ENCODE measurements around the gene CDC25B. TPM values are rescaled to one million over a fixed set of nuclear protein-coding genes. Genes with fewer than 3 reads are reported as not detected.

The CDC25B gene
- total and polyA plus RNA-seq, 2 of the 13 experiments (the other 11 are each of a cell fraction or from before 2014, with no cell fraction given), result 14.5 to 19.4 TPM

DNA sequence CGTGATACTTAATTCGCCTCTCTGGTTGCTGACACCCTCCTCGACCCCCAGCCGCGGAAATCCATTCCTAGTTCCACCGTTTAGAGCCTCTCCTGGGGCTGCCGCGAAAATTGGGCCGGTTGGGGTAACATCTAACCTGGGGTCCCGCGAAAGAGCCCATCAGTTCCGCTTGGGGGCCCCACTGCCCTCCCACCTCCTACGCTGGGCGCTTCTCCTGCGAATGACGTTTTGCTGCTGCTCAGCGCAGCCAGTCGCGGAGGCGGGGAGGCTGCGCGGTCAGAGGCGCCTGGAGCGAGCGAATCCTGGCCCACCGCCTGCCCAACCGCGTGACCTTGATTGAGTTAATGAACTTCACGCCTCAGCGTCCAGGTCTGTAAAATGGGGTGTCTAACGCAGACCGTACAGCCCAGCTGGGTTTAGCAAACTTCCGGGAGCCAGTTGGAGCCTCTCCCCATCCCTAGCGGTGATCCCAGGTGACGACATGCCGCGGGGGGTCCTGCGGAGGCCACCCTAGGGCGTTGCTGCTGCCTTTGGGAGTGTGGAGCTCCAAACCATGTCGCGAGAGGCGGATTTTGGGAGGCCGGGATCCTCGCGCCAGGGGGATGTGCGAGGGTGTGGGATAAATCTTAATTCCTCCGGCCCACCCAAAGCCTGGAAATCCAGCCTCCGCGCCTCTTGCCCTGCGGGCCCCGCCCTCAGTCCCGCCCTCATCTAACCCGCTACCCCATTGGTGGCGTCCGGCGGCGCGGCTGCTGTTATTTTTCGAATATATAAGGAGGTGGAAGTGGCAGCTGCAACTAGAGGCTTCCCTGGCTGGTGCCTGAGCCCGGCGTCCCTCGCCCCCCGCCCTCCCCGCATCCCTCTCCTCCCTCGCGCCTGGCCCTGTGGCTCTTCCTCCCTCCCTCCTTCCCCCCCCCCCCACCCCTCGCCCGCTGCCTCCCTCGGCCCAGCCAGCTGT is at the start of gene CDC25B (continued):
- TF ChIP-seq, protein P1, sequence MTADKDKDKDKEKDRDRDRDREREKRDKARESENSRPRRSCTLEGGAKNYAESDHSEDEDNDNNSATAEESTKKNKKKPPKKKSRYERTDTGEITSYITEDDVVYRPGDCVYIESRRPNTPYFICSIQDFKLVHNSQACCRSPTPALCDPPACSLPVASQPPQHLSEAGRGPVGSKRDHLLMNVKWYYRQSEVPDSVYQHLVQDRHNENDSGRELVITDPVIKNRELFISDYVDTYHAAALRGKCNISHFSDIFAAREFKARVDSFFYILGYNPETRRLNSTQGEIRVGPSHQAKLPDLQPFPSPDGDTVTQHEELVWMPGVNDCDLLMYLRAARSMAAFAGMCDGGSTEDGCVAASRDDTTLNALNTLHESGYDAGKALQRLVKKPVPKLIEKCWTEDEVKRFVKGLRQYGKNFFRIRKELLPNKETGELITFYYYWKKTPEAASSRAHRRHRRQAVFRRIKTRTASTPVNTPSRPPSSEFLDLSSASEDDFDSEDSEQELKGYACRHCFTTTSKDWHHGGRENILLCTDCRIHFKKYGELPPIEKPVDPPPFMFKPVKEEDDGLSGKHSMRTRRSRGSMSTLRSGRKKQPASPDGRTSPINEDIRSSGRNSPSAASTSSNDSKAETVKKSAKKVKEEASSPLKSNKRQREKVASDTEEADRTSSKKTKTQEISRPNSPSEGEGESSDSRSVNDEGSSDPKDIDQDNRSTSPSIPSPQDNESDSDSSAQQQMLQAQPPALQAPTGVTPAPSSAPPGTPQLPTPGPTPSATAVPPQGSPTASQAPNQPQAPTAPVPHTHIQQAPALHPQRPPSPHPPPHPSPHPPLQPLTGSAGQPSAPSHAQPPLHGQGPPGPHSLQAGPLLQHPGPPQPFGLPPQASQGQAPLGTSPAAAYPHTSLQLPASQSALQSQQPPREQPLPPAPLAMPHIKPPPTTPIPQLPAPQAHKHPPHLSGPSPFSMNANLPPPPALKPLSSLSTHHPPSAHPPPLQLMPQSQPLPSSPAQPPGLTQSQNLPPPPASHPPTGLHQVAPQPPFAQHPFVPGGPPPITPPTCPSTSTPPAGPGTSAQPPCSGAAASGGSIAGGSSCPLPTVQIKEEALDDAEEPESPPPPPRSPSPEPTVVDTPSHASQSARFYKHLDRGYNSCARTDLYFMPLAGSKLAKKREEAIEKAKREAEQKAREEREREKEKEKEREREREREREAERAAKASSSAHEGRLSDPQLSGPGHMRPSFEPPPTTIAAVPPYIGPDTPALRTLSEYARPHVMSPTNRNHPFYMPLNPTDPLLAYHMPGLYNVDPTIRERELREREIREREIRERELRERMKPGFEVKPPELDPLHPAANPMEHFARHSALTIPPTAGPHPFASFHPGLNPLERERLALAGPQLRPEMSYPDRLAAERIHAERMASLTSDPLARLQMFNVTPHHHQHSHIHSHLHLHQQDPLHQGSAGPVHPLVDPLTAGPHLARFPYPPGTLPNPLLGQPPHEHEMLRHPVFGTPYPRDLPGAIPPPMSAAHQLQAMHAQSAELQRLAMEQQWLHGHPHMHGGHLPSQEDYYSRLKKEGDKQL (CRISPR knock-in tag; IDR thresholded peaks at IDR 0.05; ENCODE audit: low read depth), result no peak
- TF ChIP-seq SETDB1 (CRISPR knock-in tag; IDR thresholded peaks at IDR 0.05; ENCODE audit: borderline replicate concordance) (no peak), PPARG (CRISPR knock-in tag; conservative IDR thresholded peaks at IDR 0.05) (no peak), RAD51 (IDR thresholded peaks at IDR 0.05; ENCODE audit: borderline replicate concordance) (no peak), ZNF337 (CRISPR knock-in tag; IDR thresholded peaks at IDR 0.05; ENCODE audit: borderline replicate concordance, low read depth) (no peak), MEIS2 (CRISPR knock-in tag; IDR thresholded peaks at IDR 0.05) (peak; percentile 83), TRIM24 (CRISPR knock-in tag; IDR thresholded peaks at IDR 0.05) (no peak), ZIK1 (CRISPR knock-in tag; IDR thresholded peaks at IDR 0.05; ENCODE audit: borderline replicate concordance, low read depth) (no peak), ZNF780A (CRISPR knock-in tag; IDR thresholded peaks at IDR 0.05) (no peak), PRMT3 (CRISPR knock-in tag; IDR thresholded peaks at IDR 0.05; ENCODE audit: borderline replicate concordance, low read depth) (no peak), GATA4 (IDR thresholded peaks at IDR 0.05; ENCODE audit: borderline replicate concordance, low read depth) (no peak), MBD4 (IDR thresholded peaks at IDR 0.05; ENCODE audit: borderline replicate concordance, low read length) (no peak), SOX13 (IDR thresholded peaks at IDR 0.05) (peak; percentile 9; the same call in 1 of the 2 replicates), SOX13 (CRISPR knock-in tag; conservative IDR thresholded peaks at IDR 0.05 in 1 of 2, IDR thresholded peaks at IDR 0.05 in 1 of 2) (no peak), ZNF83 (CRISPR knock-in tag; IDR thresholded peaks at IDR 0.05; ENCODE audit: borderline replicate concordance) (no peak; the same call in 1 of the 2 replicates), REPIN1 (CRISPR knock-in tag; IDR thresholded peaks at IDR 0.05; ENCODE audit: borderline replicate concordance, low read depth) (peak; percentile 12; the same call in 1 of the 2 replicates)
- TF ChIP-seq, protein P2, sequence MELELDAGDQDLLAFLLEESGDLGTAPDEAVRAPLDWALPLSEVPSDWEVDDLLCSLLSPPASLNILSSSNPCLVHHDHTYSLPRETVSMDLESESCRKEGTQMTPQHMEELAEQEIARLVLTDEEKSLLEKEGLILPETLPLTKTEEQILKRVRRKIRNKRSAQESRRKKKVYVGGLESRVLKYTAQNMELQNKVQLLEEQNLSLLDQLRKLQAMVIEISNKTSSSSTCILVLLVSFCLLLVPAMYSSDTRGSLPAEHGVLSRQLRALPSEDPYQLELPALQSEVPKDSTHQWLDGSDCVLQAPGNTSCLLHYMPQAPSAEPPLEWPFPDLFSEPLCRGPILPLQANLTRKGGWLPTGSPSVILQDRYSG (CRISPR knock-in tag; IDR thresholded peaks at IDR 0.05), result no peak
- TF ChIP-seq, protein P3, sequence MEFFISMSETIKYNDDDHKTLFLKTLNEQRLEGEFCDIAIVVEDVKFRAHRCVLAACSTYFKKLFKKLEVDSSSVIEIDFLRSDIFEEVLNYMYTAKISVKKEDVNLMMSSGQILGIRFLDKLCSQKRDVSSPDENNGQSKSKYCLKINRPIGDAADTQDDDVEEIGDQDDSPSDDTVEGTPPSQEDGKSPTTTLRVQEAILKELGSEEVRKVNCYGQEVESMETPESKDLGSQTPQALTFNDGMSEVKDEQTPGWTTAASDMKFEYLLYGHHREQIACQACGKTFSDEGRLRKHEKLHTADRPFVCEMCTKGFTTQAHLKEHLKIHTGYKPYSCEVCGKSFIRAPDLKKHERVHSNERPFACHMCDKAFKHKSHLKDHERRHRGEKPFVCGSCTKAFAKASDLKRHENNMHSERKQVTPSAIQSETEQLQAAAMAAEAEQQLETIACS (CRISPR knock-in tag; IDR thresholded peaks at IDR 0.05), result no peak
- TF ChIP-seq, protein P4, sequence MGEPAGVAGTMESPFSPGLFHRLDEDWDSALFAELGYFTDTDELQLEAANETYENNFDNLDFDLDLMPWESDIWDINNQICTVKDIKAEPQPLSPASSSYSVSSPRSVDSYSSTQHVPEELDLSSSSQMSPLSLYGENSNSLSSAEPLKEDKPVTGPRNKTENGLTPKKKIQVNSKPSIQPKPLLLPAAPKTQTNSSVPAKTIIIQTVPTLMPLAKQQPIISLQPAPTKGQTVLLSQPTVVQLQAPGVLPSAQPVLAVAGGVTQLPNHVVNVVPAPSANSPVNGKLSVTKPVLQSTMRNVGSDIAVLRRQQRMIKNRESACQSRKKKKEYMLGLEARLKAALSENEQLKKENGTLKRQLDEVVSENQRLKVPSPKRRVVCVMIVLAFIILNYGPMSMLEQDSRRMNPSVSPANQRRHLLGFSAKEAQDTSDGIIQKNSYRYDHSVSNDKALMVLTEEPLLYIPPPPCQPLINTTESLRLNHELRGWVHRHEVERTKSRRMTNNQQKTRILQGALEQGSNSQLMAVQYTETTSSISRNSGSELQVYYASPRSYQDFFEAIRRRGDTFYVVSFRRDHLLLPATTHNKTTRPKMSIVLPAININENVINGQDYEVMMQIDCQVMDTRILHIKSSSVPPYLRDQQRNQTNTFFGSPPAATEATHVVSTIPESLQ (CRISPR knock-in tag; conservative IDR thresholded peaks at IDR 0.05), result no peak

All from HepG2 (cell line).